ENCODE measurements around the gene RFX2. TPM values are rescaled to one million over a fixed set of nuclear protein-coding genes. Genes with fewer than 3 reads are reported as not detected.
"Not testable (repeated sequence)": the region's sequence is repeated elsewhere in the genome, so short reads cannot be mapped to it uniquely, and the experiment has no call there.

RFX2 gene
- total and polyA plus RNA-seq, 2 donors = 12.8 to 13.4 TPM

DNA sequence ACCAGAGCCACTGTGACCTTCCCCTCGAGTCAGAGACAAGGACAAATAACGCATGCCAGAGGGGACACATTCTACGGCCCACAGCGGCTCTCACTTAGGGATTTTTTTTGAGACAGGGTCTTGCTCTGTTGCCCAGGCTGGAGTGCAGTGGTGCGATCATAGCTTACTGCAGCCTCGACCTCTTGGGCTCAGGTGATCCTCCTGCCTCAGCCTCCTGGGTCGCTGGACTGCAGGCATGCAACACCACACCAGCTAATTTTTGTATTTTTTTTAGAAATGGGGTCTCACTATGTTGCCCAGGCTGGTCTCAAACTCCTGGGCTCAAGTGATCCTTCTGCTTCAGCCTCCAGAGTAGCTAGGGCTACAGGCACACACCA lies 104.2 kb downstream of the RFX2 start:
- H3K36me3 ChIP-seq (ENCODE audit: insufficient read depth); H3K27ac ChIP-seq (ENCODE audit: low read depth): not testable (repeated sequence)
- 92% methylated on average over 7 of the region's 7 CpGs for WGBS

DNA sequence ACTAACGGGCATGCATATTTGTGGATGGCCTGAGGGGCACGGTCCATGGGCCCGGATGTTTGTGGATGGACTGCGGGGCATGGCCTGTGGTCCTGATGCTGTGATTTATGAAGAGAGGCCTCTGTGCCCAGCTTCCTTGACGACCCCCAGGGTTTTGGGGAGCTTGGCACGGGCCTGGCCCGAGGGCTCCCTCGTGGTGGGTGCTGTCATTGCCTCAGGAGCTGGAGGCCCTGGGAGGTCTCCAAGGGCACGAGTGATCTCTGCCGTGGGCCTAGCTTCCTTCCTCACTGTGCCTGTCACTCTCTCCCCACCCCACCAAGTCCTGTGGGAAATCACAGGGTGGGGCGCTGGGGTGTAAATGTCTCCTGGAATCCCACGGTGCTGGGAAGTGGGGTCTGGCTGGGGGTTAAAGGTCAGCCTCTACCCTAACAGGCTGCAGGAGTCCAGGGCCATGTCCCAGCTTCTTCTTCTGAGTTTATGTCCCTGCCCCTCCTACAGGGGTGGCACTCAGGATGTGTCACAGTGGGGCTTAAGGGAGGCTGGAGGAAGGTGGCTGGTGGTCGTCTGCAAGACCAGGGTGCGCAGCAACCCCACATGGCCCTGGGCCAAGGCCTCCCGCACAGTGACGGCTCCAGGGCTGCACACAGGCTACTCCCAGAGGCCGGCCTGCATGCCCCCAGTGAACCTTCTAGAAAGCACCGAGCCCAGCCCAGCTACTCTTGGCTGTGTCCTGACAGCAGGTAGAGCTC lies 104.8 kb downstream of the RFX2 start:
- H3K36me3 ChIP-seq (ENCODE audit: insufficient read depth) = no peaks in the 10 kb centered on the region
- H3K27ac ChIP-seq (ENCODE audit: low read depth) = no peak overlapping the region

More for the DNA sequence above, 104.2 kb downstream of the RFX2 start:
- H3K4me3 ChIP-seq (ENCODE audit: low read depth, low read length); H3K4me1 ChIP-seq (ENCODE audit: insufficient read depth); DNase-seq (ENCODE audit: extremely low spot score): not testable (repeated sequence)

DNA sequence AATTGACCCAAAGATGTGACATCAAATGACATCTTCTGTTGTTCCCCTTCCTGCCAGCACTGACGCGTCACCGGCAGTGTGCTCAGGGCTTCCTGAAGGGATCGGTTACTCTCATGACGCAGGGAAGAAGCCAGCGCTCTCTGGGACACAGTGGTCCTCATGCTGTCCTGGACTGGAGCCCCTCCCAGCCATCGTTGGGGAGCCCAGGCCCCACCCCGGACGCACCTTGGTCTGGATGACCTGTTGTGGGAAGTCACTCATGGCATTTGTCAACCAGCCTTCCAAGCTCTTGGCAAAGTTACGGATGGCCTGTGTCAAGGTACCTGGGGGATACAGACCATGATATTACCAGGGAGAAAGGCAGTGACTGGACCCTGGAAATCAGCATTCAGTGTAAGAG lies 106.3 kb downstream of the RFX2 start:
- Histone ChIP-seq H3K4me1 (ENCODE audit: insufficient read depth) (no peaks in the 10 kb centered on the region), H3K4me3 (ENCODE audit: low read depth, low read length) (no peak overlapping the region), H3K36me3 (ENCODE audit: insufficient read depth) (no peaks in the 10 kb centered on the region), H3K27ac (ENCODE audit: low read depth) (no peak overlapping the region)
- WGBS = 81% methylated on average over 10 of the region's 10 CpGs
- DNase-seq (ENCODE audit: extremely low spot score) = no peak

More for the DNA sequence above, 104.8 kb downstream of the RFX2 start:
- Histone ChIP-seq H3K4me1 (ENCODE audit: insufficient read depth) (no peaks in the 10 kb centered on the region), H3K4me3 (ENCODE audit: low read depth, low read length) (no peak overlapping the region)
- 84% methylated on average over 18 of the region's 18 CpGs for WGBS
- DNase-seq (ENCODE audit: extremely low spot score) = no peak

DNA sequence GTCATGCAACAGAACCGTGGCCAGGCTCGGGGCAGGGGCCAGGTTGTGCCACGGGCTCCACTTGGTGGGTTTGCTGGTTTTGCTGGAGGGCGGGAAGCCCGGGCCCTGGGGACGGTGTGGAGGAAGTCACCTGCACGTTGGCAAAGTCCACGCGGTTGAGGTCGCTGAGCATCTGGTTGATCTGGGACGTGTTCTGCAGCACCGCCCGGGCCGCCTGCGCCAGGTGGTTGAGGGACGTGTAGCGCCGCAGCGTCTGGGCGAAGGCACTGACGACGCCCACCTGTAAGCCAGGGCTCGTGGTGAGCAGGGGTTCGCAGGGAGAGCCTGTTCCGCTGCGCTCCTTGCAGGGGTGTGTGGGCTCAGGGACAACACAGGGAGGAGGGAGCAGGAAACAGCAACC lies 107.7 kb downstream of the RFX2 start:
- Histone ChIP-seq H3K36me3 (ENCODE audit: insufficient read depth) (no peaks in the 10 kb centered on the region), H3K27ac (ENCODE audit: low read depth) (no peak overlapping the region), H3K4me3 (ENCODE audit: low read depth, low read length) (no peak overlapping the region), H3K4me1 (ENCODE audit: insufficient read depth) (no peaks in the 10 kb centered on the region)
- DNase-seq (ENCODE audit: extremely low spot score) = no peak
- 93% methylated on average over 26 of the region's 26 CpGs for WGBS

DNA sequence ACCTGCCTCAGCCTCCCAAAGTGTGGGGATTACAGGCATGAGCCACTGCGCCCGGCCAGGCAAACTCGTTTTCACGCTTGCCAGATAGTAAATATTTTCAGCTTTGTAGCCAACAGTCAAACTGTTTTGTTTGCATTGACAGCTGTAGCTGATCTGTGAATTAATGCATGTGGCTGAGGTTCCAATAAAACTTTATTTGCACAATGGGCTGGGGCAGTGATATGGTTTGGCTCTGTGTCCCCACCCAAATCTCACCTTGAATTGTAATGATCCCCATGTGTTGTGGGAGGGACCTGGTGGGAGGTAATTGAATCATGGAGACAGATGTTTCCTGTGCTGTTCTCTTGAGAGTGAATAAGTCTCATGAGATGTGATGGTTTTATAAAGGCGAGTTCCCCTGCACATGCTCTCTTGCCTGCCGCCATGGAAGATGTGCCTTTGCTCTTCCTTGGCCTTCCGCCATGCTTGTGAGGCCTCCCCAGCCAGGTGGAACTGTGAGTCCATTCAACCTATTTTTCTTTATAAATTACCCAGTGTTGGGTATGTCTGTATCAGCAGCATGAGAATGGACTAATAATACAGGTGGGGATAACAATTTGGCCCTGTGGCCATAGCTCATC lies 110.0 kb downstream of the RFX2 start:
- Histone ChIP-seq H3K36me3 (ENCODE audit: insufficient read depth) (peaks cover 4% of the 10 kb centered on the region), H3K27ac (ENCODE audit: low read depth) (no peak overlapping the region), H3K4me3 (ENCODE audit: low read depth, low read length) (no peak overlapping the region), H3K4me1 (ENCODE audit: insufficient read depth) (no peaks in the 10 kb centered on the region)
- DNase-seq (ENCODE audit: extremely low spot score) = no peak
- 96% methylated on average over 7 of the region's 7 CpGs for WGBS

DNA sequence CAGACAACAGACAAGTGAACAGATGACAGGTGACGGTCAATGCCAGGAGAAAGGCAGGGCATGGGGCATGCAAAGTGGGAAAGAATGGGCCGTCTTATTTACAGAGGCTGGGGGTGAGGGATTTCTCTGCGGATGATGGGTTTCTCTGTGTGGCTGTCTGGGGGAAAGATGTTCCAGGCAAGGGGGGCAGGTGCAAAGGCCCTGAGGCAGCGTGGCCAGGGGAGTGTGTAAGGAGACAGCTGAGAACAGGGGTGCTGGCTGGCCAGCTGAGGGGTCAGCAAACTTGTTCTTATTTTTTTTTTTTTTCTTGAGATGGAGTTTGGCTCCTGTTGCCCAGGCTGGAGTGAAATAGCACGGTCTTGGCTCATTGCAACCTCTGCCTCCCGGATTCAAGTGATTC lies 110.6 kb downstream of the RFX2 start:
- peaks cover 4% of the 10 kb centered on the region for H3K36me3 ChIP-seq (ENCODE audit: insufficient read depth)
- 96% methylated on average over 6 of the region's 6 CpGs for WGBS
- DNase-seq (ENCODE audit: extremely low spot score) = no peak
- H3K4me3 ChIP-seq (ENCODE audit: low read depth, low read length) = no peak overlapping the region
- no peaks in the 10 kb centered on the region for H3K4me1 ChIP-seq (ENCODE audit: insufficient read depth)
- H3K27ac ChIP-seq (ENCODE audit: low read depth) = no peak overlapping the region

DNA sequence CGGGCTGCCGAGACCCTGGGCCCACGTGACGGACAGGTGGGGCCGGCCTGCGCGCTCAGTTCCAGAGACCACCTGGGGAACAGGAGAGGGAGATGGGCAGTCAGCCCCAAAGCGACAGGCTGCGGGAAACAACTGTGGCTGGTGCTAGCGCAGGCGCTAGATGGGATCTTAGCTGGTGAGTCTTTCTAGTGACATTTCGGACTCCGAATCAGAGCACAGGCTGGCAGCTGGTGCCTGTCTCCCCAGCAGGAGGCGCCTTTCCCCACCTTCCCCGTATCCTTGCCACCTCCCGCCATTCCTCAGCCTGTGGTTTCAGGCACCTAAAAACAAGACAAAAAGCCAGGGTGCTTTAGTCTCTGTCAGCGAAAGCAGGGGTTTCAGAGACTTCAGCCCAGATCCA lies 112.9 kb downstream of the RFX2 start:
- Histone ChIP-seq H3K36me3 (ENCODE audit: insufficient read depth) (peaks cover 4% of the 10 kb centered on the region), H3K4me1 (ENCODE audit: insufficient read depth) (no peaks in the 10 kb centered on the region), H3K4me3 (ENCODE audit: low read depth, low read length) (no peak overlapping the region), H3K27ac (ENCODE audit: low read depth) (no peak overlapping the region)
- no peak for DNase-seq (ENCODE audit: extremely low spot score)
- WGBS = 81% methylated on average over 17 of the region's 17 CpGs

DNA sequence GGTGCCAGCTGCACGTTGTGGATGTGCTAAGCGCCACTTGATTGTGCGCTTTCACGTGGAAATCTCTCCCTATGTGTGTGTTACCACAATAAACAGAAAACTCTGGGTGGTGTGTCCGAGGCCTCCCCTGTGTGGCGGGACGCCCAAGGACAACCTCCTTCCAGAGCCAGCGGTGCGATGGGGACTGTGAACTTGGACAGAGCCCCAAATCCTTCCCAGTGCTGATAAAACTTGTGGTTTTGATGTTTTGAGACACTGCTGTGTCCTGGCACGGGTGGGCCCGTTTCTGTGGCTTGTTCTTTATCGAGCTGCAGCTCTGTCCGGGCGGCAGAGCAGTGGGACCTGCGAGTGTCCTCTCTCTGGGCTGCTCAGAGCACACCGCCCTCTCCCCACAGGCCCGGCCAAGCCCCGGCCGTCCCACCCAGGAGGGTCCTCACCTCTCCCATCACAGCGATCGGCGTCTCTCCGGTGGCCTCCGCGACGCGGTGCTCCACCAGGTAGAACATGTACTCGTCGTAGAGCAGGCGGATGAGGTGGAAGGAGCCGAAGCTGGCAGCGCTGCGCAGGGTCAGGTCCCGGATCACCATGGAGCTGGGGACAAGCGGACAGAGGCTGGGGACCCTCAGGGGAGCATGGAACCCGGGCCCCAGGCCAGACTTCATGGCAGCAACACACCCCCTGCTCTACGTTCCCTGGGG lies 113.5 kb downstream of the RFX2 start:
- peaks cover 4% of the 10 kb centered on the region for H3K36me3 ChIP-seq (ENCODE audit: insufficient read depth)
- 91% methylated on average over 37 of the region's 37 CpGs for WGBS
- H3K4me3 ChIP-seq (ENCODE audit: low read depth, low read length) = no peak overlapping the region
- H3K4me1 ChIP-seq (ENCODE audit: insufficient read depth) = no peaks in the 10 kb centered on the region
- H3K27ac ChIP-seq (ENCODE audit: low read depth) = no peak overlapping the region
- no peak for DNase-seq (ENCODE audit: extremely low spot score)

DNA sequence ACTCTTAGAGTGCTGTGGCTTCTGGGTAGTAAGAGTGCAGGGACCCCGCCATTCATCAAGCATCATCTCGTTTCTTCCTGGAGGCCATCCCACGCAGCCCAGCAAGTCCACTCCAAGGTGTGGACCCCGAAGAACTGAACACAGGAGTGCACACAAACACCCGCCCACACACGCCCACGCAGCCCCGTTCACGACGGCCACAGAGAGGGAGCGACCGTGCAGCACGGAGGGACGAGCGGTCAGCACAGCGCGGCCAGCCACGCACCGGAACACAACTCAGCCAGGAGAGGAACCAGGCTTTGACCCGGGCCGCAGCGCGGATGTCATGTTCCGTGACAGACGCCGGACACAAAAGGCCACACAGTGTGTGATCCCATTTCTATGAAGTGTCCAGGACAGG lies 114.2 kb downstream of the RFX2 start:
- DNase-seq (ENCODE audit: extremely low spot score) = no peak
- no peak overlapping the region for H3K4me3 ChIP-seq (ENCODE audit: low read depth, low read length)

DNA sequence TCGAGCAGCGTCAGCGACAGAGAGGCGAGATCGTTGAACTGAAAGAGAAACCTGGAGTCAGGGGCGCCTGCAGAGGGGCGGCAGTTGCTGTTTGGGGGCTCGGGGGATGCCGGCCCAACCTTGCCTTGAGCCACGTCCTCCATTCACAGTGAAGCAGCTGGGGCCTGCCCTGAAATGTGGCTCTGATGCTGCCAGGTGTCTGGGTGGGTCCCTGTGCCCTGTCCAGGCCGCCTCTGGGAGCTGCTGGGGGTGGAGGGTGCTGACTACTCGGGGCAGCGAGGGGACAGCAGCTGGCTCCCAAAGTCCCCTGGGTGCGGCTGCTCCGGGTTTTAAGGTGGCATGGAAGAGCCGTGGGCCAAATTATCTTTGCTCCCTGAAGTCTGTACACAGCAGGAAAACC lies 114.7 kb downstream of the RFX2 start:
- WGBS = 95% methylated on average over 16 of the region's 16 CpGs
- Histone ChIP-seq H3K36me3 (ENCODE audit: insufficient read depth) (peaks cover 4% of the 10 kb centered on the region), H3K27ac (ENCODE audit: low read depth) (no peak overlapping the region), H3K4me1 (ENCODE audit: insufficient read depth) (no peaks in the 10 kb centered on the region), H3K4me3 (ENCODE audit: low read depth, low read length) (no peak overlapping the region)
- DNase-seq (ENCODE audit: extremely low spot score) = no peak

More for the DNA sequence above, 114.2 kb downstream of the RFX2 start:
- H3K4me1 ChIP-seq (ENCODE audit: insufficient read depth) = no peaks in the 10 kb centered on the region
- H3K27ac ChIP-seq (ENCODE audit: low read depth) = no peak overlapping the region
- 95% methylated on average over 26 of the region's 26 CpGs for WGBS
- peaks cover 4% of the 10 kb centered on the region for H3K36me3 ChIP-seq (ENCODE audit: insufficient read depth)

DNA sequence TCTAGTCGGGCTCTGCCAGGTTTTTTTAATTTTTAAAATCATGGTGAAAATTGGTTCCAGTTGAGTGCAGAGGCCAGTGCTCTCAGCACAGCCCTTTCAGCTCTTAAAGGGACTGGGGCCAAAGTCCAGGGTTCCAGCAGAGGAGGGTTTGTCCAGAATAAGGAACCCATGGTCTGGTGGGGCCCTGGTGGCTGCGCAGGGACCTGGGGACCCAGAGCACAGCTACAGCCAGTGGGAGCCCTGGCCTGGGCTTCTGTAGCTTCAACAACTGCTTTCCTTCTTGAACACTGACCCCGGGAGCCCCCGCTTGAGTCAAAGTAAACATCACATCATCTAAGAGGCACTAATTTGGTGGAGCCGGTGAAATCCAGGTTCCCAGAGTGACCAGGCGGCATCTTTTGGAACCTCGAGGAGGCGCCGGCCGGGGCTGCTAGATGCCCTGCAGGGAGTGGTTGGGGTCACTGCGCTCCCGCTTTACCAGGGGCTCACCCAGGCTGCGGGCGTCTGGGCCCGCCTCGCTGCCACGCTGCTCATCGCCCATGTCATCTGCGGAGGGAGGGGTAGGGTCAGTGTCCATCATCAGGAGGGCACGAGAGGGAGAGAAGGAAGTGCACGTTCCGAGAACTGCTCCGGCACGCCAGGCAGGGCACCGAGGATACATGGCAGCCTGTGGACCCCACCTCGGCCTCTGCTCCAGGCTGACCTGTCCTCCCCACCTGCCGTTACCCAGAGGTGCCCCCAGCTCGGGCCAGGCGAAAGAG lies 115.7 kb downstream of the RFX2 start:
- 91% methylated on average over 29 of the region's 29 CpGs for WGBS
- no peak for DNase-seq (ENCODE audit: extremely low spot score)
- no peak overlapping the region for H3K4me3 ChIP-seq (ENCODE audit: low read depth, low read length)
- no peaks in the 10 kb centered on the region for H3K4me1 ChIP-seq (ENCODE audit: insufficient read depth)
- H3K27ac ChIP-seq (ENCODE audit: low read depth) = no peak overlapping the region
- peaks cover 4% of the 10 kb centered on the region for H3K36me3 ChIP-seq (ENCODE audit: insufficient read depth)

DNA sequence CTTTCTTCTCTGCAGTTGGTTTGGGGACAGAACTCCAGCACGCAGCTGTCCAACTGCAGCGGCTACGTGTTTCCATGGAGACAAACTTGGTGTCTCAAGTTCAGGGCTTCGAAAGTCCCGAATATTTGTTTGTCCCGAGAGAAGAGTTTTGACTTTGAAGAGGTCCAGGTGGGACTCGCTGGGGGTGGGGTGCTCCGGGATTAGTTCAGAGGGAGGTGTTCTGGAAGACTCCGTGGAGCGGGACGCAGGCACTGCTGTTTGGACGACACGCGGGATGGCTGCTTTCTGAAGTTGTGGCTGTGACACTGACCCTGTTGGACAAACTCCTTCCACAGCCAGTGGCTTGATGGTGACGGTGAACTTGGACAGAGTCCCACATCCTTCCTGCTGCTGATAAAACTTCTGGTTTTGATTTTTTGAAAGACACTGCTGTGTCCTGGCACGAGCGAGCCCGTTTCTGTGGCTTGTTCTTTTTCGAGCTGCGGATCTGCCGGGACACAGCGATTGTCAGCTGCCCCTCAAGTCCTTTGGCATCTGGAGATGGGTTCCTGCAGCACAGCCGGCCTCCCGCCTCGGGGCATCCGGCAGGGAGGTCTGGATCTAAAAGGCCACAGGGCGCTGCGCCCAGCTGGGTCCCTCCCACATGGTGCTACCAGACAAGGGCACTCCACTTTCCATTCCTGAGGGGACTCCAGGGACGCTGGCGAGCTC lies 116.5 kb downstream of the RFX2 start:
- 44% methylated on average over 30 of the region's 30 CpGs for WGBS
- Histone ChIP-seq H3K27ac (ENCODE audit: low read depth) (no peak overlapping the region), H3K4me3 (ENCODE audit: low read depth, low read length) (no peak overlapping the region), H3K36me3 (ENCODE audit: insufficient read depth) (peaks cover 4% of the 10 kb centered on the region), H3K4me1 (ENCODE audit: insufficient read depth) (no peaks in the 10 kb centered on the region)
- DNase-seq (ENCODE audit: extremely low spot score) = peak; percentile 18

DNA sequence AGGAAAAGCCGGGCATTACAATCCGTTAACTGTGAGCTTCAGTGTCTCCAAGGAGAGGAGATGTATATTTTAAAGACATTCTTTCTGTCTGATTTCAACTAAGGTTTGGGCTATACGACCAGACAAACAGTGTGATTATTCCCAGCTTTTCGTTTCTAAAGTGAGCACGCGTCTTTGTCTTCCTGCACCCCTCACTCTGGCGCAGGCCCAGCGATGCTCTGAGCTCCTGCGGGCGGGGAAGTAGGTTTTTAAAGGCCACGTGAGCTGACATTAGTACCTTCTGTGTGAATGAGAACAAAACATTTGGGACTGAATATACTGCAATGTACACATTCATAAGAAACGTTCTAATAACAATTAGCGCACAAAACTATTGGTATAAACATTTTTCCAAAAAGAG lies 117.1 kb downstream of the RFX2 start:
- Histone ChIP-seq H3K27ac (ENCODE audit: low read depth) (peak overlapping the region; percentile 26), H3K36me3 (ENCODE audit: insufficient read depth) (peaks cover 4% of the 10 kb centered on the region), H3K4me1 (ENCODE audit: insufficient read depth) (no peaks in the 10 kb centered on the region), H3K4me3 (ENCODE audit: low read depth, low read length) (no peak overlapping the region)
- 46% methylated on average over 13 of the region's 13 CpGs for WGBS
- no peak for DNase-seq (ENCODE audit: extremely low spot score)
